Astrocyte (in vitro differentiated cells and primary cell): ENCODE results near the gene NF2. TPM values are rescaled to one million over a fixed set of nuclear protein-coding genes. Genes with fewer than 3 reads are reported as not detected.
"Not testable (repeated sequence)": the region's sequence is repeated elsewhere in the genome, so short reads cannot be mapped to it uniquely, and the experiment has no call there.

Experiments used
- DNase-seq: peaks from one replicate; pipeline ENCODE4 v3.0.0-alpha.2; 2010; ENCODE audit warnings: low read depth
- FAIRE-seq: peaks from 2 replicates; lab custom pipeline; 2011; peaks lifted over from hg19 to GRCh38; lab: Jason Lieb, UNC
- H2AFZ ChIP-seq: 2 replicates; pipeline ENCODE4 v1.6.0; 2012; ENCODE audit warnings: low read depth, low read length, inconsistent platforms
- H3K27ac ChIP-seq: 2 replicates; pipeline ENCODE4 v1.5.1; 2011; ENCODE audit warnings: low read depth, low read length, inconsistent platforms
- H3K27me3 ChIP-seq: 2 replicates; pipeline ENCODE4 v1.6.0; 2011; ENCODE audit warnings: low read length, inconsistent platforms; ENCODE audit not compliant: insufficient read depth
- H3K36me3 ChIP-seq: 2 replicates; pipeline ENCODE4 v1.5.1; 2011; ENCODE audit warnings: low read length, inconsistent platforms; ENCODE audit not compliant: insufficient read depth
- H3K4me1 ChIP-seq: 2 replicates; pipeline ENCODE4 v1.5.1; 2011; ENCODE audit warnings: low read length, inconsistent platforms; ENCODE audit not compliant: insufficient read depth
- H3K4me2 ChIP-seq: 2 replicates; pipeline ENCODE4 v1.6.0; 2012; ENCODE audit warnings: low read length, inconsistent platforms
- H3K4me3 ChIP-seq: 2 replicates; pipeline ENCODE4 v1.5.1; 2011; ENCODE audit warnings: low read depth, mild to moderate bottlenecking, low read length, inconsistent platforms; ENCODE audit not compliant: insufficient read depth
- H3K79me2 ChIP-seq: 2 replicates; pipeline ENCODE4 v1.6.0; 2012; ENCODE audit warnings: mild to moderate bottlenecking, low read length, inconsistent platforms; ENCODE audit not compliant: insufficient read depth
- H3K9ac ChIP-seq: 2 replicates; pipeline ENCODE4 v1.6.0; 2012; ENCODE audit warnings: mild to moderate bottlenecking, low read length, inconsistent platforms
- H3K9me3 ChIP-seq: 2 replicates; pipeline ENCODE4 v1.5.1; 2012; ENCODE audit warnings: low read depth, mild to moderate bottlenecking, low read length, inconsistent platforms; ENCODE audit not compliant: insufficient read depth
- H4K20me1 ChIP-seq: 2 replicates; pipeline ENCODE4 v1.6.0; 2012; ENCODE audit warnings: low read length, inconsistent platforms; ENCODE audit not compliant: insufficient read depth
- H3K27ac Mint-ChIP-seq: one replicate; pipeline ENCODE4 v1.8.0; 2021; ENCODE audit warnings: mild to moderate bottlenecking, mixed read lengths; ENCODE audit not compliant: unreplicated experiment
- H3K27me3 Mint-ChIP-seq: one replicate; pipeline ENCODE4 v1.8.0; 2021; ENCODE audit warnings: low read depth, mixed read lengths; ENCODE audit not compliant: unreplicated experiment
- H3K36me3 Mint-ChIP-seq: one replicate; pipeline ENCODE4 v1.8.0; 2021; ENCODE audit warnings: low read depth, mixed read lengths; ENCODE audit not compliant: unreplicated experiment
- H3K4me1 Mint-ChIP-seq: one replicate; pipeline ENCODE4 v1.8.0; 2021; ENCODE audit warnings: low read depth, mixed read lengths; ENCODE audit not compliant: unreplicated experiment
- H3K4me3 Mint-ChIP-seq: one replicate; pipeline ENCODE4 v1.8.0; 2021; ENCODE audit warnings: mild to moderate bottlenecking, moderate library complexity, mixed read lengths; ENCODE audit not compliant: unreplicated experiment
- H3K9me3 Mint-ChIP-seq: one replicate; pipeline ENCODE4 v1.8.0; 2021; ENCODE audit warnings: mild to moderate bottlenecking, mixed read lengths; ENCODE audit not compliant: unreplicated experiment
- CTCF ChIP-seq: IDR thresholded peaks from 2 replicates; pipeline ENCODE4 v1.5.1; 2011; ENCODE audit warnings: low read depth, mild to moderate bottlenecking, inconsistent platforms, low read length, moderate library complexity; ENCODE audit not compliant: insufficient read depth
- EZH2 ChIP-seq: IDR thresholded peaks from 2 replicates; pipeline ENCODE4 v1.6.1; 2012; ENCODE audit warnings: mild to moderate bottlenecking, low read length, inconsistent platforms; ENCODE audit not compliant: insufficient read depth
- total RNA-seq: library from RNA; stranded (reverse); gene quantifications from 2 replicates; pipeline ENCODE4 v1.2.1, GENCODE V29; 2021

The NF2 gene
- total RNA-seq, 1 donor from 2014 or later = 93.4 TPM

- Mint-ChIP-seq H3K4me3 (no peak overlapping the region), H3K4me1 (peaks cover 3% of the 10 kb centered on the region), H3K27ac (no peak overlapping the region), H3K9me3 (no peaks in the 10 kb centered on the region), H3K27me3 (no peaks in the 10 kb centered on the region), H3K36me3 (no peaks in the 10 kb centered on the region)
- H4K20me1 ChIP-seq = no peaks in the 10 kb centered on the region
- peaks cover 13% of the 10 kb centered on the region for H3K4me1 ChIP-seq
- no peak overlapping the region for H3K4me2 ChIP-seq
- H3K27me3 ChIP-seq = no peaks in the 10 kb centered on the region
- TF ChIP-seq CTCF = no peak
- TF ChIP-seq EZH2 = no peak
- FAIRE-seq = no peak
- no peak for DNase-seq
- H3K36me3 ChIP-seq = no peaks in the 10 kb centered on the region
- no peak overlapping the region for H2AFZ ChIP-seq
- peaks cover 9% of the 10 kb centered on the region for H3K79me2 ChIP-seq
- no peaks in the 10 kb centered on the region for H3K9me3 ChIP-seq
- H3K27ac ChIP-seq = no peak overlapping the region
- H3K4me3 ChIP-seq = no peak overlapping the region
- H3K9ac ChIP-seq = no peak overlapping the region
Measured at GRCh38 chr22:29584975-29585374, 18.5 kb upstream of the NF2 start.

DNA sequence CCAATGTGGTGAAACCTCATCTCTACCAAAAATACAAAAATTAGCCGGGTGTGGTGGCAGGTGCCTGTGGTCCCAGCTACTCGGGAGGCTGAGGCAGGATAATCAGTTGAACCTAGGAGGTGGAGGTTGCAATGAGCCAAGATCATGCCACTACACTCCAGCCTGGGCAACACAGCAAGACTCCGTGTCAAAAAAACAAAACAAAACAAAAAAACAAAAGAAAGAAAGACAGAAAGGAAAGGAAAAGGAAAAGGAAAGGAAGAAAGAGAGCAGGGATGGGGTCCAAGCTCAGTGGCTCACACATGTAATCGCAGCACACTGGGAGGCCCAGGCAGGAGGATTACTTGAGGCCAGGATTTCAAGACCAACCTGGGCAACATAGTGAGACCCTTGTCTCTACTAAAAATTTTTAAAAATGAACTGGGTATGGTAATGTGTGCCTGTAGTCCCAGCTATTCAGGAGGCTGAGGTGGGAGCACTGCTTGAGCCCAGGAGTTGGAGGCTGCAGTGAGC, 17.2 kb upstream of the NF2 start:
- H3K27ac Mint-ChIP-seq, H3K4me3 ChIP-seq, H3K4me2 ChIP-seq, DNase-seq, H3K27me3 Mint-ChIP-seq, H3K27me3 ChIP-seq, H3K9ac ChIP-seq, H4K20me1 ChIP-seq, H3K4me3 Mint-ChIP-seq, H3K79me2 ChIP-seq, H3K36me3 ChIP-seq, H3K27ac ChIP-seq, H3K9me3 ChIP-seq, H2AFZ ChIP-seq, FAIRE-seq, H3K9me3 Mint-ChIP-seq, H3K36me3 Mint-ChIP-seq, H3K4me1 ChIP-seq, H3K4me1 Mint-ChIP-seq: not testable (repeated sequence)

DNA sequence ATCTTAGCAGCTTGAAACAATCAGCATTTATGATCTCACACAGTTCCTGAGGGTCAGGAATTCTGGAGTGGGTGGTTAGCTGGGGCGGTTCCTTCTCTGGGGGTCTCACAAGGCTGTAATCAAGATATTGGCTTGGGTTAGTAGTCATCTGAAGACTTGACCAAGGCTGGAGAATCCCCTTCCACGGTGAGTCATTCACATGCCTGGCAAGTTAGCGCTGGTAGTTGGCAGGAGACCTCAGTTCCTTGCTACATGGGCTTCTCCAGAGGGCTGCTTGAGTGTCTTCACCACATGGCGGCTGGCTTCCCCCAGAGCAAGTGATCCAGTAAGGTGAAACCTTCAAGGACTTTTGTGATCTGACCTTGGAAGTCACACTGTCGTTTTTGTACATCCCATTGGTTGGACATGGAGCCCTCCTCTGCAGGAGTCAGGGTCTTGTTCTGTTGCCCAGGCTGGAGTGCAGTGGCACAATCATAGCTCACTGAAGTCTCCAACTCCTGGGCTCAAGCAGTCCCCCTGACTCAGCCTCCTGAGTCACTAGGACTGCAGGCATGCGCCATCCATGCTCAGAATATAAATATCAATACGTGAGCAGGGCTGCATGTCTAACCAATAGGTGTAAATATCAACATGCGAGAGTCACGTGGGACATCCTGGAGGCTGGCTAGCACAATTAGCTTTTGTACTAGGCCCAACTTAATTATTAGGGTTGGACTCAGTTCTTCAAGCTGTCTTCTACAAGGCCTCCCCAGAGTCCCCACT, 15.3 kb upstream of the NF2 start:
- Histone ChIP-seq H3K27me3 (no peaks in the 10 kb centered on the region), H3K9ac (no peak overlapping the region), H2AFZ (peak overlapping the region; percentile 32), H3K4me3 (no peak overlapping the region), H3K36me3 (no peaks in the 10 kb centered on the region), H3K4me2 (peak overlapping the region; percentile 46), H3K9me3 (no peaks in the 10 kb centered on the region), H3K27ac (peak overlapping the region; percentile 28), H3K4me1 (peaks cover 8% of the 10 kb centered on the region), H4K20me1 (no peaks in the 10 kb centered on the region), H3K79me2 (no peaks in the 10 kb centered on the region)
- Mint-ChIP-seq H3K4me1 (peaks cover 3% of the 10 kb centered on the region), H3K27me3 (no peaks in the 10 kb centered on the region), H3K9me3 (no peaks in the 10 kb centered on the region), H3K36me3 (no peaks in the 10 kb centered on the region), H3K4me3 (no peak overlapping the region), H3K27ac (no peak overlapping the region)
- FAIRE-seq (peak; percentile 81), DNase-seq (peak; percentile 89)
- TF ChIP-seq CTCF (no peak), EZH2 (no peak)
